SK-N-SH treated with all-trans-retinoic acid at 6 μM for 48 hours (cell line): ENCODE measurements around the gene OST4.

ENCODE experiments used
- ATAC-seq: fragments of 200-7000 bp; cut with Tn5 transposase; 3 replicates; pipeline ENCODE4 v1.9.1; 2020; ENCODE audit warnings: mild to moderate bottlenecking, moderate library complexity
- BACH2 ChIP-seq: fragments of 250-450 bp; sonication (Bioruptor Pico); IDR thresholded peaks from 2 replicates; pipeline ENCODE4 v1.9.0; 2021; ENCODE audit warnings: mild to moderate bottlenecking, borderline replicate concordance
- CSDC2 ChIP-seq: fragments of 250-450 bp; sonication (Bioruptor Pico); IDR thresholded peaks from 2 replicates; pipeline ENCODE4 v1.5.0; 2020; ENCODE audit warnings: mild to moderate bottlenecking, moderate library complexity
- ESRRG ChIP-seq: fragments of 250-450 bp; sonication (Bioruptor Pico); IDR thresholded peaks from 2 replicates; pipeline ENCODE4 v1.6.1; 2021; ENCODE audit warnings: mild to moderate bottlenecking
- GLIS3 ChIP-seq: fragments of 250-450 bp; sonication (Bioruptor Pico); IDR thresholded peaks from 2 replicates; pipeline ENCODE4 v1.5.0; 2020; ENCODE audit warnings: mild to moderate bottlenecking, moderate library complexity
- ISL1 ChIP-seq: fragments of 250-450 bp; sonication (Bioruptor Pico); IDR thresholded peaks from 2 replicates; pipeline ENCODE4 v2.1.2; 2022; ENCODE audit warnings: mild to moderate bottlenecking, moderate library complexity
- OSR1 ChIP-seq: fragments of 250-450 bp; sonication (Bioruptor Pico); IDR thresholded peaks from 2 replicates; pipeline ENCODE4 v1.8.0; 2022; ENCODE audit warnings: moderate library complexity, mild to moderate bottlenecking, inconsistent platforms
- PPARA ChIP-seq: fragments of 250-450 bp; sonication (Bioruptor Pico); IDR thresholded peaks from 2 replicates; pipeline ENCODE4 v1.5.0; 2020; ENCODE audit warnings: mild to moderate bottlenecking, borderline replicate concordance
- RARB ChIP-seq: fragments of 250-450 bp; sonication (Bioruptor Pico); IDR thresholded peaks from 2 replicates; pipeline ENCODE4 v1.8.0; 2021; ENCODE audit warnings: mild to moderate bottlenecking, moderate library complexity
- SNAI2 ChIP-seq: fragments of 250-450 bp; sonication (Bioruptor Pico); IDR thresholded peaks from 2 replicates; pipeline ENCODE4 v1.5.0; 2020; ENCODE audit warnings: mild to moderate bottlenecking, moderate library complexity
- TCF4 ChIP-seq: fragments of 250-450 bp; sonication (Bioruptor Pico); IDR thresholded peaks from 2 replicates; pipeline ENCODE4 v1.8.0; 2021; ENCODE audit warnings: mild to moderate bottlenecking, moderate library complexity, borderline replicate concordance
- ZC3H10 ChIP-seq: fragments of 250-450 bp; sonication (Bioruptor Pico); IDR thresholded peaks from 2 replicates; pipeline ENCODE4 v1.5.1; 2021; ENCODE audit warnings: mild to moderate bottlenecking, moderate library complexity
- ZFP3 ChIP-seq: fragments of 250-450 bp; sonication (Bioruptor Pico); IDR thresholded peaks from 2 replicates; pipeline ENCODE4 v1.5.0; 2020; ENCODE audit warnings: mild to moderate bottlenecking, moderate library complexity
- ZFP30 ChIP-seq: fragments of 450-650 bp; formaldehyde crosslinking; IDR thresholded peaks from 2 replicates; pipeline ENCODE4 v1.5.0; 2022; ENCODE audit warnings: mild to moderate bottlenecking, moderate library complexity
- ZNF565 ChIP-seq: fragments of 450-650 bp; formaldehyde crosslinking; conservative IDR thresholded peaks from 2 replicates; pipeline ENCODE4 v1.5.0; 2020; ENCODE audit warnings: low read depth, mild to moderate bottlenecking, moderate library complexity
- ZNF70 ChIP-seq: fragments of 450-650 bp; formaldehyde crosslinking; IDR thresholded peaks from 2 replicates; pipeline ENCODE4 v1.5.0; 2020; ENCODE audit warnings: mild to moderate bottlenecking, moderate library complexity
- ZNF8 ChIP-seq: fragments of 450-650 bp; formaldehyde crosslinking; IDR thresholded peaks from 2 replicates; pipeline ENCODE4 v1.5.0; 2020; ENCODE audit warnings: mild to moderate bottlenecking, moderate library complexity
- TF ChIP-seq, protein P1 (sequence below): fragments of 250-450 bp; sonication (Bioruptor Pico); IDR thresholded peaks from 2 replicates; pipeline ENCODE4 v1.5.1; 2020; ENCODE audit warnings: low read depth, mild to moderate bottlenecking, moderate library complexity
- TF ChIP-seq, protein P2 (sequence below): fragments of 250-450 bp; sonication (Bioruptor Pico); IDR thresholded peaks from 2 replicates; pipeline ENCODE4 v1.5.1; 2021; ENCODE audit warnings: mild to moderate bottlenecking, moderate library complexity

Gene OST4

DNA sequence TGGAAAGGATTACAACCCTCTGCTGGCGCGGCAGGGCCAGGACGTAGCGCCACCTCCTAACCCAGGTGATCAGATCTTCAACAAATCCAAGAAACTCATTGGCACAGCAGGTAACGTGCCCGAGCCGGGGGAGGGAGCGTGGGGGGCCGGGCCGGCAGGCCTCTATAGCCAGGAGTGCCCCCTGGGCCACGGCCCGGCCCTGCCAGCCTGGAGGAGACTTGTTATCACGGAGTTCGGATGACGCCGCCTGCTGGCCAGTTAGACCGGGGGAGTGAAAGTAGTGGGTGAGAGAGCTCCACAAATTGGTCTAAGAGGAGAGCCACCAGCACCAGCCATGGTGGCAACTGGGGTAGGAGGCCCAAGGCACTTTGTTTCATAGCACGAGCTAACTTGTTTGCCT lies 47.3 kb downstream of the OST4 start:
- TF ChIP-seq ZFP3 (CRISPR knock-in tag) (no peak), CSDC2 (CRISPR knock-in tag) (no peak), TCF4 (no peak), ESRRG (no peak), ZNF565 (CRISPR knock-in tag) (no peak), ZC3H10 (no peak), OSR1 (CRISPR knock-in tag) (no peak), ZNF70 (CRISPR knock-in tag) (no peak), ZFP30 (CRISPR knock-in tag) (no peak), RARB (CRISPR knock-in tag) (no peak), GLIS3 (CRISPR knock-in tag) (no peak), PPARA (CRISPR knock-in tag) (no peak), SNAI2 (no peak)
- TF ChIP-seq, protein P1, sequence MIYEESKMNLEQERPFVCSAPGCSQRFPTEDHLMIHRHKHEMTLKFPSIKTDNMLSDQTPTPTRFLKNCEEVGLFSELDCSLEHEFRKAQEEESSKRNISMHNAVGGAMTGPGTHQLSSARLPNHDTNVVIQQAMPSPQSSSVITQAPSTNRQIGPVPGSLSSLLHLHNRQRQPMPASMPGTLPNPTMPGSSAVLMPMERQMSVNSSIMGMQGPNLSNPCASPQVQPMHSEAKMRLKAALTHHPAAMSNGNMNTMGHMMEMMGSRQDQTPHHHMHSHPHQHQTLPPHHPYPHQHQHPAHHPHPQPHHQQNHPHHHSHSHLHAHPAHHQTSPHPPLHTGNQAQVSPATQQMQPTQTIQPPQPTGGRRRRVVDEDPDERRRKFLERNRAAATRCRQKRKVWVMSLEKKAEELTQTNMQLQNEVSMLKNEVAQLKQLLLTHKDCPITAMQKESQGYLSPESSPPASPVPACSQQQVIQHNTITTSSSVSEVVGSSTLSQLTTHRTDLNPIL (CRISPR knock-in tag), result no peak
- ATAC-seq, result no peak

DNA sequence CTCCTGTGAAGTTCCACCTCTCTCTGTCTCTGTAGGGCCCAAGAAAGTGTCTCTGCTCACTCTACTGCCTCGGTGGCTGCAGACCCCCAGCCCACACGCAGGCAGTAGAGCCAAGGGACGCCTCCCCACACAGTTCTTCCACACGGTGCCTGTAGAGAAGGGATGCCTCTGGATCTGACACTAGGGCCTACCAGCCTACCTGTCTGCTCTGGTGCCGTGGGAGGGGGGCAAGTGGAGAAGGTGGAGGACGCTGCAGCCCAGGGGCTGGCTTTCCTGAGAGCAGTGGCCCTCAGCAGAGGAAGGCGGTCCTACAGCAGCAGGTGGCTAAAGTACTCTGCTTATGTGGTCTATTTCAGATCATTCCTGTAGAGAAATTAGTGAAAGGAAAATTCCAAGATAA lies 47.7 kb downstream of the OST4 start:
- TF ChIP-seq, protein P2, sequence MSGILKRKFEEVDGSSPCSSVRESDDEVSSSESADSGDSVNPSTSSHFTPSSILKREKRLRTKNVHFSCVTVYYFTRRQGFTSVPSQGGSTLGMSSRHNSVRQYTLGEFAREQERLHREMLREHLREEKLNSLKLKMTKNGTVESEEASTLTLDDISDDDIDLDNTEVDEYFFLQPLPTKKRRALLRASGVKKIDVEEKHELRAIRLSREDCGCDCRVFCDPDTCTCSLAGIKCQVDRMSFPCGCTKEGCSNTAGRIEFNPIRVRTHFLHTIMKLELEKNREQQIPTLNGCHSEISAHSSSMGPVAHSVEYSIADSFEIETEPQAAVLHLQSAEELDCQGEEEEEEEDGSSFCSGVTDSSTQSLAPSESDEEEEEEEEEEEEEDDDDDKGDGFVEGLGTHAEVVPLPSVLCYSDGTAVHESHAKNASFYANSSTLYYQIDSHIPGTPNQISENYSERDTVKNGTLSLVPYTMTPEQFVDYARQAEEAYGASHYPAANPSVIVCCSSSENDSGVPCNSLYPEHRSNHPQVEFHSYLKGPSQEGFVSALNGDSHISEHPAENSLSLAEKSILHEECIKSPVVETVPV (CRISPR knock-in tag), result no peak
- TF ChIP-seq SNAI2 (no peak), ZFP3 (CRISPR knock-in tag) (no peak), GLIS3 (CRISPR knock-in tag) (no peak), ISL1 (CRISPR knock-in tag) (no peak), ZC3H10 (no peak)
- no peak for ATAC-seq

DNA sequence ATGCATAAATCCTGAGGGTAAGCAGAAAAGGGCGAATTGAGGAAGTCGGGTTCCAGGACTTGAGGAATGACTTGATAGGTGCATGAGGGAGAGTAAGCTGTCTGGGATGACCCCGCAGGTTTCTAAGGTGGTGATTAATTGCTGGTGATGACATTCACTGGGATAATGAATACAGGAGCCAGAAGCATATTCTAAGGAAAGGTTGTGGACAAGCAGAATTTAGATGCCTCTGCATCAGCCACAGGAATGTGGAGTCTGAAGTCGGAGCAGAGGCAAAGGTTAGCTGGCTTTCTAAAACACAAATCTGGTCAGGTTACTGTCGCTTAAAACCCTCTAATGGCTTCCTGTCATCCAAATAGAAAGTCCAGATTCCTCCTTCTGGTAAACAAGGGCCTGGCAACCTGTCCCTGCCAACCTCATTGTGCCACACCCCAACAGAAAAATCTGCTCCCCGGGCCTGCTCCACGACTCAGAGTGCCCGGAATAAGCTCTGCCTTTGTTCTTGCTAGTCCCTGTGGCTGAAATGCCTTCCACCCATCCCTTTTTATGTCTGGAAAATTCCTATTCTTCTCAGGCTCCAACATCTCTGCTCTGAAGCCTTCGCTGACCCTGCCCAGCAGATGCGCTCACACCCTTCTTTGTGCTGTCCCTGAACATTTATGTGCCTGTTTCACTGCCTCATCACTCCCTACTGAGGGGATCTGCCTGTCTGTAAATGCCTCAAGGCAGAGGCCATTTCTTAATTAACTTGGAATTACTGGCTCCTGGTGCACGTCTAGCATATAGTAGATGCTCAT lies 50.0 kb downstream of the OST4 start:
- peak; percentile 65 for ATAC-seq
- TF ChIP-seq RARB (CRISPR knock-in tag), result no peak
- TF ChIP-seq ISL1 (CRISPR knock-in tag), result peak; percentile 14; the same call in 1 of the 2 replicates
- TF ChIP-seq ZNF8 (CRISPR knock-in tag), result no peak
- no peak for TF ChIP-seq BACH2
- TF ChIP-seq, all 23 proteins: peak for 1
